NCI-H524 treated with DMSO at 0.1 percent for 48 hours (cell line): ENCODE data around the gene HDAC1.
A peak's percentile ranks its signal among the peaks of the same experiment; 100 is the strongest.
"Not testable (repeated sequence)": the region's sequence is repeated elsewhere in the genome, so short reads cannot be mapped to it uniquely, and the experiment has no call there.

Source experiments
- DNase-seq: peaks from one replicate; lab custom pipeline; 2025; lab: John Stamatoyannopoulos, UW

The HDAC1 gene

DNA sequence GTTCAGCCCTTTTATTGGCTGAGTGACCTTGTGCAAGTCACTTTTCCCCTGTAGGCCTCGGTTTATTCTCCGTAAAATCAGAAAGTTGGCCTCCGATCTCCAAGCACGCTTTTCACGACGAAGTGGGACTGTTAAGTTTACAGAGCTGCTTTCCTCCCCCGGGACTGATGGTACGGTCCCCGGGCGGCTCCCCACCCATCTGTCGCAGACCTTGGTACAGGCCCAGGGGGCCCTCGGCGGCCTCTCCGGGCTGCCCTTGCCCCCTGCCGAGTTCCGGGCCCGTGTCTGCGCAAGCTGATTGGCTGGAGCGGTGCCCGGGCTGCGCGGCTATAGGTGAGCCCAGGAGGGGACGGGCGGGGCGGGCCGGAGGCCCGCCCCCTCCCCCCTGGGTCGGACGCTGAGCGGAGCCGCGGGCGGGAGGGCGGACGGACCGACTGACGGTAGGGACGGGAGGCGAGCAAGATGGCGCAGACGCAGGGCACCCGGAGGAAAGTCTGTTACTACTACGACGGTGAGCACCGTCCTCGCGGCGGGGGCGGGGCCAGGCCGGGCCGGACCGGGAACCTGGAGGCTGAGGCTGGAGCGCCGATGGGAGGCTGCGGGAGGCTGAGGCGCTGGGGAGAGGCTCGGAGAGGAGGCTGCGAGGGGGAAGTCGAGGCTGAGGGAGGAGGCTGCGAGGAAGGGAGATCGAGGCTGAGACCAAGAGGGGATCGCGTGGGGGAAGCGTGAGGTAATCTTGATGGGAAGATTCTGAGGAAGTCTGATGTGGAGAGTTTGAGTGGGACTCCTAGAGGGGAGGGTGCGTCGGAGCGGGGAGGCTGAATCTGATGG is at the start of gene HDAC1:
Gene HDAC1, plus strand, starts transcription at position 376 of the 831 bp plus-strand sequence. Its CDS starts 87 bp downstream, at position 463.
- peak; percentile 84 for DNase-seq

DNA sequence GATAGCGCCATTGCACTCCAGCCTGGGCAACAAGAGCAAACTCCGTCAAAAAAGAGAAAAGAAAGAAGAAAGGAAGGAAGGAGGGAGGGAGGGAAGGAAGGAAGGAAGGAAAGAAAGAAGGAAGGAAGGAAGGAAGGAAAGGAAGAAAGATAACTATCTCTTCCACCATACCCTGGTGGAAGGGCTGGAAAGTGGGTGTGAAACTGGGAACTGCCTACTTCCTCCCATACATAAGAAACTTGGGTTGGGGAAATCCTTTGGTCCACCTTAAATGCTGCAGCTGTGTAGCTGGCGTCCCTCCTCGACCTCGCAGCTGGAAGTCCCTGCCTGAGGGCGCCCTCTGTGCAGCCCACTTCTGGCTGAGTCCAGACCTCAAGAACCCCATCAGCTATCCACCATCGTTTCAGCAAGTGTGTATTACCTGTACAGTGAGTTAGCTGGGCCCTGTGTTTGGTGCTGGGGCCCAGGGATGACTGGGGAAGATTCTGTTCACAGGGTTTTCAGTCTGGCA is 49.5 kb upstream of the HDAC1 start:
- DNase-seq = no peak

DNA sequence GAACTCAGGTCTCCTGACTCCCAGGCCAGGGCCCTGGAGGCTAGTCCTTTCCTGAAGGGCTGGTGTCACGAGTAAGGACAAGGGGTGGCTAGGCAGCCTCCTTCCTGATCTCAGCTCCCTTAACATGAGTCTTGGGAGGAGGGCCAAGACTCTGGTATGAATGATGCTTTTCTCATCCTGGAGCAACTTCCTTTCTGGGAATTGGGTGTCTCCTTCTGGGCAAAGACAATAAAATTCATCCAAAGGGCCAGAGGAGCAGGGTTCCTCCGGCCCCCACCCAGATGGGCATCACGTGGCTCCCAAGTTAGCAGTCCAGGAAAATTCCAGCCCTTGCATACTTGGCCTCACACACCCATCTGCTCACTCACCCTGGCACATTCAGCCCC is 45.0 kb upstream of the HDAC1 start, which contains the start of gene FAM167B:
Gene FAM167B, plus strand, starts transcription at position 335 of the 386 bp plus-strand sequence. CDS start 200 bp downstream, outside the sequence.
- DNase-seq = no peak

DNA sequence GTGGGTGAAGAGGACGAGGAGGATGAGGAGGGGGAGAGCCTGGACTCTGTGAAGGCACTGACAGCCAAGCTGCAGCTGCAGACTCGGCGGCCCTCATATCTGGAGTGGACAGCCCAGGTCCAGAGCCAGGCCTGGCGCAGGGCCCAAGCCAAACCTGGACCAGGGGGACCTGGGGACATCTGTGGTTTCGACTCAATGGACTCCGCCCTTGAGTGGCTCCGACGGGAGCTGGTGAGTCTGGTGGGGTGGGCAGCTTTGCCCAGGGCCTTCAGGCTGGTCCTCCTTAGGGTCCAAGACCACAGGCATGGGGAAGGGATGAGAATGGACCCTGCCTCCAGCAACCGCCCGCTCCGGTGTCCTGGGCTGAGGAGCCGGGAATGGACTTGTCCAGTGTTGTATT is 44.4 kb upstream of the HDAC1 start:
- no peak for DNase-seq

DNA sequence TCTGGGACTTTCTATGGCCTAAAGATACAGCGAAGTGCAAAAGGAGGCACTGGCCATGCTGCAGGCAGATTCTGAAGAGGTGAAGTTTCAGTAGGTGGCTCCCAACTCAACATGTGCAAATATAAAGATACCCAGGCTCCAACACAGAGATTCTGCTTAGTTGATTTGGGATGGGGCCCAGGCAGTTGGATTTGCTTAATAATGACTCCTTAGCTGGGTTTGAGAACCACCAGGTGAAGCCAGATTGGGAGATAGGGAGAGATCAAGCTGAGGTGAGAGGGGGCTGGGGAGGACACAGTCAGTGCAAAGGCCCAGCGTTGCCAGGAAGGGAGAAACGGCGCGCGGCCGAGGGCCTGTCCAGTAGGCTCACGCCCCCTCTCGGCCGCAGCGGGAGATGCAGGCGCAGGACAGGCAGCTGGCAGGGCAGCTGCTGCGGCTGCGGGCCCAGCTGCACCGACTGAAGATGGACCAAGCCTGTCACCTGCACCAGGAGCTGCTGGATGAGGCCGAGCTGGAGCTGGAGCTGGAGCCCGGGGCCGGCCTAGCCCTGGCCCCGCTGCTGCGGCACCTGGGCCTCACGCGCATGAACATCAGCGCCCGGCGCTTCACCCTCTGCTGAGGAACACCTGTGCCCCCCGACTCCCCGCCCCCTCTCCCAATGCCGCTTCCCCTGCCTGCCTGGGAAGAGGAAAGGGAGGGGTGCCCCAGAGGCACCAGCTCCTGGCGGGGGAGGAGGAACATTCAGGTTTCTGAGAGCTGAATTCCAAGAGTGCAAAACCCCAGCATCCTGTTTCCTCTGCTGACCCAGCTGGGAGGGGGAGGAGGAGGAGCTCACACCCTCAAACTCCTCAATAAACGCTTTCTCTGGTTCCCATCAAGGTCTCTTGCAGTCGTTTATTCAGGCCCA is 43.6 kb upstream of the HDAC1 start:
- peak; percentile 8 for DNase-seq

DNA sequence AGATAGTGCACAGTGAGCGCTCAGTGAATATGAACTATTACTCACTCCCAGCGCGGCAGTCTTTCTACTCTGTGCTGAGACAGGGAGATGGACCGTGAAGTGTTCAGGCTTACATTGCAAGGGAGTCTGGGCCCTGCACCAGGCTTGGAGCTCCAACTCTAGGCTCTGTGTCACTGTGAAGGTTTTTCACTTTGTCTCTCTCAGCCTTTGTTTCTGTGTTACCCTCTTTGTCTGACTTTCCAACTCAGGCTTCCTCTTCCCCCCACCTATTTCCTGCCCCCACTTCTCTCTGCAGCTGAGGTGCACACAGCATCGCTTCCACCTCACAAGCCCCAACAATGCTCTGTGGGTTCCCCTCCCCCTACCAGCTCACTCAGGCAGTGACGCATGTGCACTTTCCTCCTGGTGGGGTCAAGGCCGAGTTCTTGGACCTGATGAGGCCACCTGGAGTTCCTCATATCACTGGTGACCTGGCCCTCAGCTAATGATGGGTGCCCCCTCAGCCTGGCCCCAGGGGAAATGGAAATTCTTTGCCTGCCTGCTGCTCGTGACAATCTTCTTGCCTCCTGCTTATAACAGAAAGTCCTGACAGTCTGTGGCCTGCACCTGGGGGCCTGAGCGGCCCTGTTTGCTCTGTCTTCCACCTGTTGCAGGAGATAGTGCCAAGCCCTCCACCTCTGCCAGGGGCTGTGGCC is 41.9 kb upstream of the HDAC1 start:
- no peak for DNase-seq

DNA sequence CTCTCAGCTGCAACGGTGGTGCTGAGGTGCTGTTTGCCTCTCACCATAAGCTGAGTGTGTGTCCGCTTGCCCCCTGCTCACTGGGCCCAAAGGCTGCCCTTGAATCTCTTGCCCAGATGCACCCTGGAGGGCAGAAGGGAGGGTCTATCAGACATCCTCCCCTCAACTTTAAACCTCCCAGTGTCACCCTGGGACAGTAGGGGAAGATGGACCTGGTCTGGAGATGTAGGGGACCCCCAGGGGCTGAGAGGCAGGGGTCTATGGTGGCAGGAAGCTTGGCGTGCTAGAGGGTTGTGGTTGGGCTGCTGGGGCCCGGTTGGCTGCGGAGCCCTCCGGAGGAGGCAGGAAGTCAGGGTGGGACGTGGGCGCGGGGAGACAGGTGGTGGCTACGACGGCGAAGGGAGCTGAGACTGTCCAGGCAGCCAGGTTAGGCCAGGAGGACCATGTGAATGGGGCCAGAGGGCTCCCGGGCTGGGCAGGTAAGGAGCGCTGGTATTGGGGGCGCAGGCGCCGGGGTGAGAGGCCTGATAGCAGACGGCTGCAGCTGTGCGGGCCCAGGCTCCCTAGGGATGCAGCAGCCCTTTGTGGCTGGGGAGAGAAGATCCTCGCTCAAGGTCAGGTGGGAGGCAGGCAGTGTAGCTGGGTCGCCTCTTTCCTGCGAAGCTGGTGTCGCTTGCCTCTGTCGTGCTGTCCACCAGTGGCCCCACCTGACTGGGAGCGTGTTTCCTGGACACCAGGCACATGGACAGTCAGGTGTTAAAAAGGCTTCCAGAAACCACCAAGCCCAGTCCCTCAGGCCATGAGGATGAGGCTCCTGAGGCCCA is 40.8 kb upstream of the HDAC1 start, which contains the start of gene LCK:
Gene LCK, plus strand, starts transcription at position 373 of the 824 bp plus-strand sequence. CDS start 23,065 bp downstream, outside the sequence.
- no peak for DNase-seq

DNA sequence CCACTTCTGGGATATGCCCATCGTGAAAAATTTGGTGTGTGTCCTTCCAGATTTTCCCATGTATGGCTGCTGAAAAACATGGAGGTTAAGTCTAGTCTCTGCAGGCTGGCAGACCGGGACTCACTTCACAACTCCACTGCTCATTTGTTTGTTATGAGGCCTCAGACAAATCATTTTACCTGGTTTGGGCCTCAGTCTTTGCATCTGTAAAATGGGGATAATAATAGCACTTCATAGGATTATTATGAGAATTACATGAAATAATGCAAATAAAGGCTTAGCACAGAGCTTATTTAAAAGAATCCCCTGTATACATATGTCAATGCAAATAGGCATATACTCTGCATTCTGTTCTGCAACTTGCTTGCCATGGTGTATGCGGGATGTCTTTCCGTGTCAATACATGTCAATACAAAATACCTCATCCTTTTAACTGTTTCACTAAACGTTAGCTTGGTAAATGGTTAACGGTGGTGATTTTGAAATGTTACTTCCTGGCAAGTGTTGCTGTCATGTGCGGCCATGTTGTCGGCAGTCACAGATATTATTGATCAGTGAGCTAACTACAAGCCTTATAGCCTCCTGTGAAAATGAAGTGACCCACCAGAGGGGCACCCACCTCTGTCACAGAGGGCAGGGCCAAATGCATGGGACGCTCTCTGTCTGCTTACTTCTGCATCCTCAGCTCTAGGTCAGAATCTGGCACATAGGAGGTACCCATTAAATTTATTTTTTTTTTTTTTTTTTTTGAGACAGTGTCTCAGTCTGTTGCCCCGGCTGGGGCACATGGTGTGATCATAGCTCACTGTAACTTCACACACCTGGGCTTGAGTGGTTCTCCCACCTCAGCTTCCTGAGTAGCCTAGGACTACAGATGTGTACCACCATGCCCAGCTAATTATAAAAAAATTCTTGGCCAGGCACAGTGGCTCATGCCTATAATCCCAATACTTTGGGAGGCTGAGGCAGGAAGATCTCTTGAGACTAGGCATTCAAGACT is 36.5 kb upstream of the HDAC1 start:
- no peak for DNase-seq

DNA sequence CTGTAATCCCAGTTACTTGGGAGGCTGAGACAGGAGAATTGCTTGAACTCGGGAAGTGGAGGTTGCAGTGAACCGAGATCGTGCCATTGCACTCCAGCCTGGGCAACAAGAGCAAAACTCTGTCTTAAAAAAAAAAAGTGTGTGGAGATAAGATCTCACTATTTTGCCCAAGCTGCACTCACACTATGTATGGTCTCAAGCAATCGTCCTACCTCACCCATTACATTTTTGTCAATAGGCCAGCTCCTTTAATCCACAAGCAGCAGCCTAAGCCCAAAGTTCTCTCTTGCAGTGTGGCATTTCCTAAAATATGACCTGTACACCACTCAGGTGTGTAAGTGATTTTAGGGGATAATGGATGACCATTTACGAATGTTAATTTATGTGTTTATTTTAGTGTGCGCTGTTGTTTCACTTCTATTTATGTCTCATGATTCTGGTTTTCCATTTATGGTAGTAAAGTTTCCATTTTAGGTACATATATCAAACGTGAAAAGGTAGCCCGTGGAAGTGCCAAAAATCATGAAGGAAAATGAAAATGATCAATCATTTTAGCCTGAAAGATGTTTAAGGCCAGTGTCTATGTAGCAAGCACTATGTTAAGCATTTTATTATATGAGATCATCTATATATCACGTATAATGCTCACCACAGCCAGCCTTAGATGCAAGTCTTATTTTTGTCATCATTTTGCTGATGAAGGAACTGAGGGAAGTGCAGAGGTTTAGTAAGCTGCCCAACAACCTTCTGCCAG is 35.2 kb upstream of the HDAC1 start:
- no peak for DNase-seq

DNA sequence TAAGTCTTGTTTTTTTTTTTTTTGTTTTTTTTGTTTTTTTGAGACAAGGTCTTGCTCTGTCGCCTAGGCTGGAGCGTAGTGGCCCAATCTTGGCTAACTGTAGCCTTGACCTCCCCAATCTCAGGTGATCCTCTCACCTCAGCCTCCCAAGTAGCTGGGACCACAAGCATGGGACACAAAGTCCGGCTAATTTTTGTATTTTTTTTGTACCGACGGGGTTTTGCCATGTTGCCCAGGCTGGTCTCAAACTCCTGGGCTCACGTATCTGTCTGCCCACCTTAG is 34.7 kb upstream of the HDAC1 start:
- no peak for DNase-seq

DNA sequence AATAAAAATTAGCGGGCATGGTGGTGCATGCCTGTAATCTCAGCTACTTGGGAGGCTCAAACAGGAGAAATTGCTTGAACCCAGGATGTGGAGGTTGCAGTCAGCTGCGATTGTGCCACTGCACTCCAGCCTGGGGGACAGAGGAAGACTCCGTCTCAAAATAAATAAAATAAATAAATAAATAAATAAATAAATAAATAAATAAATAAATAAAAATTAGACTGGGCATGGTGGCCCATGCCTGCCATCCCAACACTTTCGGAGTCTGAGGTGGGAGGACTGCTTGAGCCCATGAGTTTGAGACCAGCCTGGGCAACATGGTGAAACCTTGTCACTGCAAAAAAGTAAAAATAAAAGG is 28.7 kb upstream of the HDAC1 start:
- DNase-seq = not testable (repeated sequence)

DNA sequence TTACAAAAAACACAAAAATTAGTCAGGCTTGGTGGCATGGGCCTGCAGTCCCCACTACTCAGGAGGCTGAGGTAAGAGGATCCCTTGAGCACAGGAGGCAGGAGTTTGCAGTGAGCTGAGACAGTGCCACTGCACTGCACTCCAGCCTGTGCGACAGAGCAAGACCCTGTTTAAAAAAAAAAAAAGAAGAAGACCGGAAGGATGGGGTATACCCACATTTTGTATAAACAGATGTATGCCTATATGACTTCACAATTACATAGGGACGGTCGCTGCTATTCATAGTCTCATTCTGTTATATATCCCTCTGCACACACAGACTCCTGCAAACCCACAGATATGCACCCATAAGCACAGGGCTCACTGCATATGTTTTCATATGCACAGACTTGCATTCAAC is 28.1 kb upstream of the HDAC1 start:
- DNase-seq = no peak

DNA sequence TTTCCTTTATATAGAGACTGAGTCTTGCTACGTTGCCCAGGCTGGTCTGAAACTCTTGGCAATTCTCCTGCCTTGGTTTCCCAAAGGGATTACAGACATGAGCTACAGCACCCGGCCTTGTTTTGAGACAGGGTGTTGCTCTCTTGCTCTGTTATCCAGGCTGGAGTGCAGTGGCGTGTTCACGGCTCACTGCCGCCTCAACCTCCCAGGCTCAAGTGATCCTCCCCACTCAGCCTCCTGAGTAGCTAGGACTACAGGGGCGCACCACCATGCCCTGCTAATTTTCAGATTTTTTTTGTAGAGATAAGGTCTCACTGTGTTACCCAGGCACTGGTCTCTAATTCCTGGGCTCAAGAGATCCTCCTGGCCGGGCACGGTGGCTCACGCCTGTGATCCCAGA is 26.0 kb upstream of the HDAC1 start:
- no peak for DNase-seq

DNA sequence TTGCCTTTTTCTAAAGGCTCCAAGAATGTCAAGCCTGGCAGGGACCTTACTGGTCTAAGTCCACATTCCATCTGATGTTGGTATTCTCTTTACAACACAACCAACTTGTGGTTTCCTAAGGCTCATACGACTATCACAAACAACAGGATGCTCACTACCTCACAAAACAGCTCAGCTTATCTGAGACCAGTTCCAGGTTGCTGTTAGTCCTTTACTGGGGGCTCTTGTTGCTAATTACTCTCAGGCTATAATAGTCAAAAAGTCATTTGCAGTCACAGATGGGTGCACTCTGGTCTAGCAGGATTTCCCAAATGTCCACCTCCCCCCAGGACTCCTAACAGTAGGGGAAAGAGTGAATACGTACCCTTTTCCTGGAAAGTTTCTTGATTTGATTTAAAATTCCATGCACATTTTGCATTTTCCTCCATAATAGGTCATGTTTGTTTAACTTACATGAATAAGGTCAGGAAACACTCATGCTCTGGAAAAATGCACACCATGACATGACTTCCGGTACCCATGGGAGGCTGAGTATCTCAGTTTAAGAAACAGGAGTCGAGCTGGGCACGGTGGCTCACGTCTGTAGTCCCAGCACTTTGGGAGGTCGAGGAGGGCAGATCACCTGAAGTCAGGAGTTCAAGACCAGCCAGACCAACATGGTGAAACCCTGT is 24.8 kb upstream of the HDAC1 start:
- no peak for DNase-seq

DNA sequence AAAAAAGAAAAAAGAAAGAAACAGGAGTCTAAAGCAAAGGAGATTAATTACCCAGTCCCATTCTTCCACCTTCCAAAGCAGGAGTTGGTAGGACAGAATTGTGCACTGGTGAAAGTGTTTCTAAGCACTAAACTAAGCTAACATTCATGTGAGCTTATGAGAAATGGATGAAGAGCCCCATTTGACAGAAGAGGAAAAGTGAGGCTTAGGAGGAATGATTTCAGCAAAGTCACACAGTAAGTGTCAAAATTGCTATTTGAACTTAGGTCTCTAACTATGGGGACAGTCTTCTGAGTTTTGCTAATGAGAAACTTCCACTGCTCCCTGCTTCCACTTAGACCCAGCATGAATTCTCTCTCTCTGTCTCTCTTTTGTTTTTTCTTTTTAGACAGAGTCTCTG is 22.1 kb upstream of the HDAC1 start:
- DNase-seq = no peak

DNA sequence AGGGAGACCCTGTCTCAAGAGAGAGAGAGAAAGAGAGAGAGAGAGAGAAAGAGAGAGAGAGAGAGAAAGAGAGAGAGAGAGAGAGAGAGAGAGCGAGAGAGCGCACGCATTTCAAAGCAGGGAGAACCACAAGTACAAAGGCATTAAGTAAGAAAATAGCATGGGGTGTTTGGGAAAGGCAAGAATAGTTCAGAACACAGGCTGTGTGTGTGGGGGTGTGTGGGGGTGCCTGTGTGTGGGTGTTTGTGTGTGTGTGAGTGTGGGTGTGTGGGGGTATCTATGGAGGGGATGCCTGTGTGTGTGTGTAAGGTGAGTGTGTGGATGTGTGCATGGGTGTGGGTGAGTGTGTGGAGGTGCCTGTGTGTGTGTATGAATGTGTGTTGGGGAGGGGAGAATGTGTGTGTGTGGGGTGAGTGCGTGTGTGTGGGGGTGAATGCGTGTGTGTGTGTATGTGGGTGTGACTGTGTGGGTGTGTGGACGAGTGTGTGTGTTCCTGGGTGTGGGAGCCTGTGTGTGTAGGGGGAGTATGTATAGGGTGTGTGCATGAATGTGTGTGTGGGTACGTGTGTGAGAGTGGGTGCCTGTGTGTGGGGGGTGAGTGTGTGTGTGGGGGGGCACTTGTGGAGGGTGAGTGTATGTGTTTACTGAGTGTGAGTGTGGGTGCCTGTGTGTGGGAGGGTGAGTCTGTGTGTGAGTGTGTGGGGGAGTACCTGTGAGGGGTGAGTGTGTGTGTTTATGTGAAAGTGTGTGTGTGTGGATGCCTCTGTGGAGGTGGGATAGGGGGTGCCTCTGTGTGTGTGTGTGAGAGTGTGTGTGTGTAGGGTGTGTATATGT is 19.1 kb upstream of the HDAC1 start:
- no peak for DNase-seq

DNA sequence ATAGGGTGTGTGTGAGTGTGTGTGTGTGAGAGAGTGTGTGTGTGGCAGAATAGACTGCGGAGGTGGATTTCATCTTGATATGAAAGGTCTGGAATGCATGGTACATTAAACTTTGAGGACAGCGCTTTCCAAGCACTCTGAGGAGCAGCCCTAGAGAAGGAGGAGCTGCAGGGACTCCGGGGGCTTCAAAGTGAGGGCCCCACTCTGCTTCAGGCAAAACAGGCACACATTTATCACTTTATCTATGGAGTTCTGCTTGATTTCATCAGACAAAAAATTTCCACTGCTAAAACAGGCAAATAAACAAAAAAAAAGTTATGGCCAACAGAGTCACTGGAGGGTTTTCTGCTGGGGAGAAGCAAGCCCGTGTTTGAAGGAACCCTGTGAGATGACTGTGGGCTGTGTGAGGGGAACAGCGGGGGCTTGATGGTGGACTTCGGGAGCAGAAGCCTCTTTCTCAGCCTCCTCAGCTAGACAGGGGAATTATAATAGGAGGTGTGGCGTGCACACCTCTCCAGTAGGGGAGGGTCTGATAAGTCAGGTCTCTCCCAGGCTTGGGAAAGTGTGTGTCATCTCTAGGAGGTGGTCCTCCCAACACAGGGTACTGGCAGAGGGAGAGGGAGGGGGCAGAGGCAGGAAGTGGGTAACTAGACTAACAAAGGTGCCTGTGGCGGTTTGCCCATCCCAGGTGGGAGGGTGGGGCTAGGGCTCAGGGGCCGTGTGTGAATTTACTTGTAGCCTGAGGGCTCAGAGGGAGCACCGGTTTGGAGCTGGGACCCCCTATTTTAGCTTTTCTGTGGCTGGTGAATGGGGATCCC is 18.3 kb upstream of the HDAC1 start:
- DNase-seq = no peak
